KMS-11 (cell line): ENCODE results near the gene KLF13.

Experiments
- H2AFZ ChIP-seq: fragments of 200-600 bp; sonication (generic); 2 replicates; pipeline ENCODE4 v1.6.1; 2016; ENCODE audit warnings: antibody characterized with exemption, mixed run types, low read depth
- H3K27ac ChIP-seq: fragments of 200-600 bp; sonication (generic); 2 replicates; pipeline ENCODE4 v1.6.1; 2016; ENCODE audit warnings: mild to moderate bottlenecking, mixed run types
- H3K27me3 ChIP-seq: fragments of 200-600 bp; sonication (generic); 2 replicates; pipeline ENCODE4 v1.6.1; 2017; ENCODE audit warnings: mild to moderate bottlenecking, low read depth, mixed run types, moderate library complexity; ENCODE audit not compliant: insufficient read depth
- H3K36me3 ChIP-seq: fragments of 200-600 bp; sonication (generic); 2 replicates; pipeline ENCODE4 v1.6.1; 2017; ENCODE audit warnings: mild to moderate bottlenecking, mixed run types; ENCODE audit not compliant: insufficient read depth
- H3K4me1 ChIP-seq: fragments of 200-600 bp; sonication (generic); 2 replicates; pipeline ENCODE4 v1.6.1; 2016; ENCODE audit warnings: mild to moderate bottlenecking, low read depth, mixed run types; ENCODE audit not compliant: poor library complexity, severe bottlenecking
- H3K4me2 ChIP-seq: fragments of 200-600 bp; sonication (generic); 2 replicates; pipeline ENCODE4 v1.7.0; 2016; ENCODE audit warnings: mild to moderate bottlenecking, mixed run types
- H3K4me3 ChIP-seq: fragments of 200-600 bp; sonication (generic); IDR thresholded peaks from 2 replicates; pipeline ENCODE4 v1.6.1; 2017; ENCODE audit warnings: low read depth, low read length, mixed read lengths; ENCODE audit not compliant: insufficient read depth
- H3K79me2 ChIP-seq: fragments of 200-600 bp; sonication (generic); 2 replicates; pipeline ENCODE4 v1.6.1; 2016; ENCODE audit warnings: low read depth, mixed run types; ENCODE audit not compliant: insufficient read depth
- H3K9ac ChIP-seq: fragments of 200-600 bp; sonication (generic); 2 replicates; pipeline ENCODE4 v1.6.1; 2016; ENCODE audit warnings: mild to moderate bottlenecking, mixed run types
- H4K20me1 ChIP-seq: fragments of 200-600 bp; sonication (generic); 2 replicates; pipeline ENCODE4 v1.6.1; 2016; ENCODE audit warnings: mild to moderate bottlenecking, mixed run types; ENCODE audit not compliant: insufficient read depth
- TF ChIP-seq, protein P1 (sequence below): fragments of 200-600 bp; sonication (generic); conservative IDR thresholded peaks from 2 replicates; pipeline ENCODE4 v1.6.1; 2017; ENCODE audit warnings: low read depth, mild to moderate bottlenecking, antibody characterized with exemption, low read length, moderate library complexity, mixed read lengths

KLF13 gene

DNA sequence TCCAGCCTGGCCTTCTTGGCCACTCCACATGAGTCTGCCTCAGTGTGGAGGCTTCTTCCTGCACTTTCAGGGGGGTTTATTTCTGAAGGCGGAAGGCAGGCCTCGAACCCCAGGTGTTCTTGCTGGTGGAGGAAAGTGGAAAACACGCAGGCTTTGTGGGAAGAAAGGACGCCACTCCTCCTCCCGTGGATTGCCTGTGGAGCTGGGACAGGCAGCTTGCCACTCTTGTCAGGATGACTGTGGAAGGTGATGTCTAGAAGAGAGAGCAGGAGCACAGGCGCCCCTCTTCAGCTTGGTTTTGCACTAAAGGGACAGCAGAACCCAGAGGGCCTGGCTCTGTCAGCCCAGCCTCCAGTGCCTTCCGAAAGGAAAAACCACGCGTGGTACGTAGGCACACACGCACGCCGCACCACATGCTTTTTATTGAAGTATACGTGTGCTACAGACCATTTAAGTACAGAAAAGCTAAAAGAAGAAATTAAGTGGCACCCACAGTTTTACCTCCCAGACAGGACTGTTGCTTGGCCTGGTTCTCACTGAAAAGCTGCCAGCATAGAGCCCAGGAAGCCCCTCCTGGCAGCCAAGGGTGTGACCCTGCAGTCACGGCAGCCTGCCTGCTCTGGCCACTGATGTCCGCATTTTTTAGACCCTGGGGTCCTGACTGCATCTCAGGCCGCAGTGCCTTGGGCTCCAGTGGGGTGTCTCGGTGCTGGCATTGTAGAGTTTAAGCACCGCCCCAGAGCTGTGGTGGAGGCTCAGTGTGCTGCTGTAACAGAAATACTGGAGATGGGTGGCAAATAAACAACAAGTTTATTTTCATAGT is 21.6 kb downstream of the KLF13 start:
- Histone ChIP-seq H2AFZ (no peak overlapping the region), H3K36me3 (peaks cover 3% of the 10 kb centered on the region; the same call in 1 of the 2 replicates), H4K20me1 (no peaks in the 10 kb centered on the region; the same call in 1 of the 2 replicates), H3K9ac (no peak overlapping the region), H3K4me1 (peaks cover 95% of the 10 kb centered on the region), H3K79me2 (peaks cover 99% of the 10 kb centered on the region), H3K4me3 (no peak overlapping the region), H3K4me2 (peak overlapping the region; percentile 99), H3K27ac (peak overlapping the region; percentile 95), H3K27me3 (no peaks in the 10 kb centered on the region)
- TF ChIP-seq, protein P1, sequence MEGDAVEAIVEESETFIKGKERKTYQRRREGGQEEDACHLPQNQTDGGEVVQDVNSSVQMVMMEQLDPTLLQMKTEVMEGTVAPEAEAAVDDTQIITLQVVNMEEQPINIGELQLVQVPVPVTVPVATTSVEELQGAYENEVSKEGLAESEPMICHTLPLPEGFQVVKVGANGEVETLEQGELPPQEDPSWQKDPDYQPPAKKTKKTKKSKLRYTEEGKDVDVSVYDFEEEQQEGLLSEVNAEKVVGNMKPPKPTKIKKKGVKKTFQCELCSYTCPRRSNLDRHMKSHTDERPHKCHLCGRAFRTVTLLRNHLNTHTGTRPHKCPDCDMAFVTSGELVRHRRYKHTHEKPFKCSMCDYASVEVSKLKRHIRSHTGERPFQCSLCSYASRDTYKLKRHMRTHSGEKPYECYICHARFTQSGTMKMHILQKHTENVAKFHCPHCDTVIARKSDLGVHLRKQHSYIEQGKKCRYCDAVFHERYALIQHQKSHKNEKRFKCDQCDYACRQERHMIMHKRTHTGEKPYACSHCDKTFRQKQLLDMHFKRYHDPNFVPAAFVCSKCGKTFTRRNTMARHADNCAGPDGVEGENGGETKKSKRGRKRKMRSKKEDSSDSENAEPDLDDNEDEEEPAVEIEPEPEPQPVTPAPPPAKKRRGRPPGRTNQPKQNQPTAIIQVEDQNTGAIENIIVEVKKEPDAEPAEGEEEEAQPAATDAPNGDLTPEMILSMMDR = no peak

DNA sequence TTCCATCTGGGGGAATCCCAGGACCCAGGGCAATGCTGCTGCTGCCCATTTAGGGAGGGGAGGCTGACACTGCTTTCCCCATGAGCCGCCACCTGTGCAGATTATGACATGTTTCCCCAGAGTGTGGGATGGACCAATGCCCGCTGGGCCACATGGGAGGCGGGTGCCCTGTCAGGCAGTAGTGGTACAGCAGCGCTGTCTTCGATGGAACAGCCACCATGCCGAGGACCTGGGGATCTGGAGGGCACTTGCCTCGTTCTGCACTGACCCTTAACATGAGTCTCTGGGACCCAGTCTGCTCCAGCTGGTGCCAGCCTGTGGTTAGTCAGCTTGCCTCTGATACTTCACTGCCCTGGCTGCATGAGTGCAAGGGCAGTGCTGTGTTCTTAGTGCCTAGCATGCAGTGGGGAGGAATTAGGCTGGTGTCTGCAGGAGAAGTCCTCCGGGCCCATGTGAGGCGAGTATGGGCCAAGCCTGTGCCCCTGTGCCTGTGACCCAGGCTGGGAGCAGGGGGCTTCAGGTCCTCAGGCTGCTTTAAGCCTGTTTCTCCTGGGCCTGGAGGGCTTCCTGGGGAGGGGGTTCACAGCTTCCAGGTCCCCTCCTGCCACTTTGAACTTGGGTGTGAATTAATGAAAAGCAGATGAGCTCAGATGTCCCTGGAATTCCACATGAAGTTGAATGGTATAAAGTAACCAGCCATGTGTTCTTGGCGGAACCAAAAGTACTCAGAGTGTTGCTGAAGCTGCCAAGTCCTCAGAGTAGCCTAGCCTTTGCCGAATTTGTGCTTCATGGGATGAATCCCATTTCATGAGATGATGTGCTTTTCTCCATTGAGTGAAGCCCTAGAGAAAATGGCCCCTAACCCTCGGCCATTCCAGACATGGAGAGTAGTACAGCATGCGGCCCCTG is 22.9 kb downstream of the KLF13 start:
- no peaks in the 10 kb centered on the region for H3K27me3 ChIP-seq
- no peak overlapping the region for H3K4me3 ChIP-seq
- H3K4me2 ChIP-seq = peak overlapping the region; percentile 99
- H2AFZ ChIP-seq = no peak overlapping the region
- H3K4me1 ChIP-seq = peaks cover 93% of the 10 kb centered on the region
- H3K79me2 ChIP-seq = peaks cover 97% of the 10 kb centered on the region
- H3K27ac ChIP-seq = peak overlapping the region; percentile 95; the same call in 1 of the 2 replicates
- peak overlapping the region; percentile 3; the same call in 1 of the 2 replicates for H3K9ac ChIP-seq
- peaks cover 3% of the 10 kb centered on the region; the same call in 1 of the 2 replicates for H3K36me3 ChIP-seq
- H4K20me1 ChIP-seq = no peaks in the 10 kb centered on the region
- TF ChIP-seq, protein P1 = no peak

DNA sequence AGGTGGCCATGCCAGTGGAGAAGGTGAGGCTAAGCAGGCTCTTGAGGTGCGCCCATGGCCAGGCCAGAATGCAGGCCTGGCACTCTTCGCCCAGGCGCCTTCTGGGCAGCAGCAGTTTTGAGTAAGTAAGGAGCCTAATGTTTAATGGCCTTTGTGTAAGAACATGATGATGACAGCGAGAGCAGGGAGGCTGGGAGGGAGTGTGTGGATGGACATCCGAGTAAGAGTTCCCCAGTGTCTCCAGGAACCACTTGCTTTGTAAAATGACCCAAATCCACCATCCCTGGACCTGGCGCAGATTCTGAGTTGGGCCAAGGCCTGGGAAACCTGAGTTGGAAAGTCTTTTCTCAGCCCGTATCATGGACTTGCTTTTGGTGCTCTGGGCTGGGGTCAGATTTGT is 24.1 kb downstream of the KLF13 start:
- Histone ChIP-seq H3K4me3 (no peak overlapping the region), H3K4me1 (peaks cover 98% of the 10 kb centered on the region), H3K9ac (no peak overlapping the region; the same call in 1 of the 2 replicates), H3K79me2 (peaks cover 97% of the 10 kb centered on the region), H3K4me2 (peak overlapping the region; percentile 99), H4K20me1 (no peaks in the 10 kb centered on the region), H3K36me3 (peaks cover 7% of the 10 kb centered on the region; the same call in 1 of the 2 replicates), H2AFZ (no peak overlapping the region), H3K27me3 (no peaks in the 10 kb centered on the region), H3K27ac (peak overlapping the region; percentile 95; the same call in 1 of the 2 replicates)
- TF ChIP-seq, protein P1 = no peak

DNA sequence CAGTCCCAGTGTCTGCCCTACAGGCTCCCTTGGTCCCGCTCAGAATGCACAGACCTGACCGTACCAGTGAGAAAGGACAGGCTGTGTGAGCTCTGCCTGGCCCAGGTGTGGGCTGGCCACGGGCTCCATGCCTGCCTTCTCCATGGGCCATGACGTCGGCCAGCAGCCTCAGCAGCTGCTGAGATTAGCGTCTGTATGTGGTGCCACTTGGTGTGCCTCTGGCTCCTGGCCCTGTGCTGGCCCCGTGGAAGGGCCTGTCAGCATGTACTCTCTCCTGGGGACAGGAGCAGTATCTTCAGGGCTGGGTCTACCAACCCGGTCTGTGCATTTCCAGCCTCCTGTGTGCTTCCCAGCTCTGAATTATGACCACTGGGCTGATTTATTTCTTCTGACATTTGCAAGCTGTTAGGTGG is 25.7 kb downstream of the KLF13 start:
- TF ChIP-seq, protein P1 = no peak
- H3K36me3 ChIP-seq = peaks cover 7% of the 10 kb centered on the region; the same call in 1 of the 2 replicates
- peak overlapping the region; percentile 99 for H3K4me2 ChIP-seq
- no peaks in the 10 kb centered on the region for H3K27me3 ChIP-seq
- H4K20me1 ChIP-seq = no peaks in the 10 kb centered on the region
- peaks cover 98% of the 10 kb centered on the region for H3K4me1 ChIP-seq
- peak overlapping the region; percentile 72 for H3K9ac ChIP-seq
- no peak overlapping the region for H2AFZ ChIP-seq
- peaks cover 97% of the 10 kb centered on the region for H3K79me2 ChIP-seq
- no peak overlapping the region for H3K4me3 ChIP-seq
- peak overlapping the region; percentile 95 for H3K27ac ChIP-seq
